HG02571 (cell line): ENCODE data around the gene UTS2R.
"Not testable (repeated sequence)": the region's sequence is repeated elsewhere in the genome, so short reads cannot be mapped to it uniquely, and the experiment has no call there.

Experiments used
- ATAC-seq: cut with Tn5 transposase; IDR thresholded peaks from one replicate; pipeline ENCODE4 v1.9.1; 2021; ENCODE audit warnings: mild to moderate bottlenecking, moderate library complexity; ENCODE audit not compliant: unreplicated experiment

UTS2R gene

GRCh38 chr17:82353484-82353883, 18.1 kb upstream of the UTS2R start:
- no peak for ATAC-seq

DNA sequence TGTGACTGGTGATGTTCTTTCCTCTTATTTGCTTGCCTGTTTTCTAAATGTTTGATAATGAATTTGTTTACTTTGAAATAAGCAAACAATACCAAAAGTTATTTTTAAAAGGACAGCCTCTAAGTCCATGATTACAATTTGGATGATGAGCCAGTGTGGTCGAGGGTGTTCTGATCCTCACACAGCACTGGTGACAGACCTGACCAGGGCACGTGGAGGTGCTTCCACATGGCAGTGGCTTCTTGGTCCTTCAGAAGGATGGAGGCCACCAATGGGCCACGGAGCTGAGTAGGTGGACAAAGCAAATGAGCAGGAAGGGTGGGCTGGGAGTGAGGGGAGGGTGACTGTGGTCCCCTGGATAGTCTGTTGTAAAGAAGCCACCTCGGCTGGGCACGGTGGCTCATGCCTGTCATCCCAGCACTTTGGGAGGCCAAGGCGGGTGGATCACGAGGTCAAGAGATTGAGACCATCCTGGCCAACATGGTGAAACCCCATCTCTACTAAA, 16.7 kb upstream of the UTS2R start:
- ATAC-seq: no peak

GRCh38 chr17:82355770-82356427, 15.7 kb upstream of the UTS2R start:
- ATAC-seq: no peak

DNA sequence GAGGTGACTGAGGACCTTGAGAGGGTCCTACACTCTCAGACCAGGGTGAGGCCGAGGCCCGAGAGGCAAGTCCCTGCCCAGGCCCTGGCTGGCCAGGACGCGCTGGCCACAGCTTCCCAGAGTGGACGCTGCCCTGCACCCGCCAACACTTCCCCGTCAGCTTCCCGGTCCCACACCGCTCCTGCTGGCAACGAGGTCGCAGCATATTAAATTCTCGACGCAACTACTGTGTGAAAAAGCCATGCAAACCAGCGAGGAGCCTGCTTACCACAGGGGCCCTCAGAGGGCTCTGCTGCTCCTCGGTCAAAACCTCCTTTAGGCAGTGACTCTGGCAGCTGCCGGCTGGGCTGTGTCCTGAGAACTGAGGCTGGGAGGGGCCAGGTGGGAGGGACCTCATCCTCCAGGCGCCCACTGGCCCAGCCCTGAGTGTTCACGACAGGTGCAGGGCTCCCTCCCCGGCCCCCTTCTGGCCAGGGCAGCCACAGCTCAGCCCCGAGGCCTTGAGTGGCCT, 14.7 kb upstream of the UTS2R start:
- ATAC-seq: no peak

DNA sequence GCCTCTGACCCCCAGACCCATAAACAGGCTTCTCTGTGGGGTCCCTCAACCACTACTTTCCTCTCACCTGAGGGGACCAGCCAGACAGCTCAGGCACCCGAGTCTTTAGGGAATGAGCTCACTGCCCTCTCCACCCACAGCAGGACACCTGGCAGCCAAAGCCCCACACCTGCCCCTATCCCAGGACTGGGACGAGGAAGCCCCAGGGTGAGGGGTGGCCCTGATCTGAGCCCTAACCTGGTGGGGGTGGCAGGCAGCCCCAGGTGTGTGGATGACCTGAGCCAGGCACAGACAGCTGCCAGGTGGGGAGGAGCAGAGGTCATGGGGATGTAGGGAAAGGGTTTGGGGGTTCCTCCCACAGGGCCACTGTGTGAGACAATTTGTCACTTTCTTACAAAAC, 14.2 kb upstream of the UTS2R start:
- no peak for ATAC-seq

GRCh38 chr17:82358465-82359350, 12.9 kb upstream of the UTS2R start, which contains the start of gene TEX19:
TSS of gene TEX19 (plus strand) at chr17:82359247. CDS start at chr17:82362151, 2,904 bp downstream.
- no peak for ATAC-seq

DNA sequence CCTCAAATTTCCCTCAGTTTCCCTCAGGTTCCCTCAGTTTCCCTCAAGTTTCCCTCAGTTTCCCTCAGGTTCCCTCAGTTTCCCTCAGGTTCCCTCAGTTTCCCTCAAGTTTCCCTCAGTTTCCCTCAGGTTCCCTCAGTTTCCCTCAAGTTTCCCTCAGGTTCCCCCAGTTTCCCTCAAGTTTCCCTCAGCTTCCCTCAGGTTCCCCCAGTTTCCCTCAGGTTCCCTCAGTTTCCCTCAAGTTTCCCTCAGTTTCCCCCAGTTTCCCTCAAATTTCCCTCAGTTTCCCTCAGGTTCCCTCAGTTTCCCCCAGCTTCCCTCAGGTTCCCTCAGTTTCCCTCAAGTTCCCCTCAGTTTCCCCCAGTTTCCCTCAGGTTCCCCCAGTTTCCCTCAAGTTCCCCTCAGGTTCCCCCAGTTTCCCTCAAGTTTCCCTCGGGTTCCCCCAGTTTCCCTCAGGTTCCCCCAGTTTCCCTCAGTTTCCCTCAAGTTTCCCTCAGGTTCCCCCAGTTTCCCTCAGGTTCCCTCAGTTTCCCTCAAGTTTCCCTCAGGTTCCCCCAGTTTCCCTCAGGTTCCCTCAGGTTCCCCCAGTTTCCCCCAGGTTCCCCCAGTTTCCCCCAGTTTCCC, 12.0 kb upstream of the UTS2R start:
- not testable (repeated sequence) for ATAC-seq

GRCh38 chr17:82361885-82362633, 9.5 kb upstream of the UTS2R start:
- no peak for ATAC-seq

- ATAC-seq: no peak
Measured at GRCh38 chr17:82365606-82366295, 5.8 kb upstream of the UTS2R start.

GRCh38 chr17:82366749-82367148, 4.8 kb upstream of the UTS2R start:
- ATAC-seq: no peak

- ATAC-seq: no peak
Measured at GRCh38 chr17:82367724-82368524, 3.6 kb upstream of the UTS2R start.

DNA sequence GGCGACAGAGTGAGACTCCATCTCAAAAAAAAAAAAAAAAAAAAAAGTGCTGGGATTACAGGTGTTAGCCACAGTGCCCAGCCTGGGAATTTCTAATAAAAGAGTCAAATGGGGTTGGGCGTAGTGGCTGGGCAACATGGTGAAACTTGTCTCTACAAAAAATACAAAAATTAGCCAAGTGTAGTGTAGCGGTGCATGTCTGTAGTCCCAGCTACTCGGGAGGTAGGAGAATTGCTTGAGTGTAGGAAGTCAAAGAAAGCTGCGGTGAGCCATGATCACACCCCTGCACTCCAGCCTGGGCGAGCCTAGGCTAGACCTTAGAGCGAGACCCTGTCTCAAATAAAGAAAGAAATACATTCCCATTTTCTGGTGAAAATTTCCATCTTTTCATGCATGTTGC, 2.4 kb upstream of the UTS2R start:
- no peak for ATAC-seq

DNA sequence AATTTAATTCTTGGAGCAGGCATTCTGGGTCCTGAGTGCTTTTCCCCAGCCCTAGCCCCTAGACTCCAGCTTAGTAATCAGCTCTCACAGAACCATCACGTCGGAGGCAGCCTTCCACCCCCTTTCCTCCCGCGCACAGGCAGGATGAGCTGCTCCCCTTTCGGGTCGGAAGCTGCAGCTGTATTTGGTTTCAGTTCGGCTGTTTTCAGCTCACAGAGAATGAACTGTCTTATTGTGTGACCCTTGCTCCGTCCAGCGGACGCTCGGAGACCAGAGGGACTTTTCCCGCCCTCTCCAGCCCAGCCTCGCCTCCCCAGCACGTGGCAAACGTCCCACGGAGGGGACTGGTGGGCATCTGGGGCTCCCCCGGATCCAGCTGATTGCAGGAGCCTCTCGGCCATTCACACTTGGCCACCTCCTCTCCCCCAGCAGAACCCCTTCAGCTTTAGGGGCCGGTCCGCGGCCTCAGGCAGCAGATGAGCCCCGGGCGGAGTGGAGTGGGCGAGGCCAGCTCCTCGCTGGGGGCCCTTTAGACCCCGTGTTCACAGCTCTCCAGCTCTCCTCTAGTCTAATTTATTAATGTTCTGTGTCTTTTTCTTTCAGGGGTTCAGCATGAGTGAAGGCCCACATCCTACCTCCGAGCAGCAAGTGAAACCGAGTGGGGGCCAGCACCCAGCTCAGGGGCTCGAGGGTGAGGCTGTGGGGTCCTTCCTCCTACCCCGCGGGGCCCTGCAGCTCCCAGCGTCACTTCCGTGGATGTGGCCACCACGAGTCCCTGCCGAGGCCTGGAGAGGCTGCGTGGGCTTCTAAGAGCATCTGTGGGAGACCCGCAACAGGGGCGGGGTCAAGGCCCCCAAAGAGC, 863 bp upstream of the UTS2R start:
- ATAC-seq: no peak

DNA sequence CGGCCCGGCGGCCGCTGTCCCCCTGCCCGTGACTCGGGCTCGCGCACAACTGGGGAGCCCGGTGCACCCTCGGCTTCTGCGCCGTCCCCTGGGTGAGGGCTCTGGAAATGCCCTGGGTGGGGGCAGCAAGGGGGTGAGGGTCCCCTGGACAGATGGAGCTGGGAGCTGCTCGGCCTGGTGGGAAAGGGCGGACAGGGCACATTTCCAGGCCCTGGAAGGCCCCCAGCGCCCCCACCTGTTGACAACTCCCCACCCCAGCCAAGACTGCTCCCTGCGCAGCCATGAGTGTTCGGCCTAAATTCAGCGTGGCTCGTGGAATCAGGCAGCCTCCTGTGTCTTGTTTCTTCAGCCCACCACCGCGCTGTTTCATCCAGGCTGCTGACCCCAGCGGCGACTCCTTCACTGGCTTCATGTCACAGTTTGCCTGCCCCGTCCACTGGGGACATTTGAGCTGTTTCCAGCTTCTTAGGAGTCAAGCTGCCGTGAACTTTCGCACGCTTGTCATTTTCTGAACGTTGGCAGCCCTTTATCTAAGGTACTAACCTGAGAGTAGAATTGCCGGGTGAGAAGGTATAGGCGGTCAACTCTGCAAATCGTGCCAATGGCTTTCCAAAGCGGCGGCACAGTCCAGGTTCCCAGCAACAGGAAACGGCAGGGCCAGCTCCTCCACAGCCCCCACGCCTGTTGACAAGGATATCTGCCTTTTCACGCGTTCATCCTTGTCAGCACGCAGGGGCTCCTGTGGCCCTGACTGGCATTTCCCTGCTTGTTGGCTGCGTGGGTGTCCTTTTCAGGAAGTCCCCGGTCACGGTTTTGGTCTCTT, 895 bp downstream of the UTS2R start:
- ATAC-seq: no peak

DNA sequence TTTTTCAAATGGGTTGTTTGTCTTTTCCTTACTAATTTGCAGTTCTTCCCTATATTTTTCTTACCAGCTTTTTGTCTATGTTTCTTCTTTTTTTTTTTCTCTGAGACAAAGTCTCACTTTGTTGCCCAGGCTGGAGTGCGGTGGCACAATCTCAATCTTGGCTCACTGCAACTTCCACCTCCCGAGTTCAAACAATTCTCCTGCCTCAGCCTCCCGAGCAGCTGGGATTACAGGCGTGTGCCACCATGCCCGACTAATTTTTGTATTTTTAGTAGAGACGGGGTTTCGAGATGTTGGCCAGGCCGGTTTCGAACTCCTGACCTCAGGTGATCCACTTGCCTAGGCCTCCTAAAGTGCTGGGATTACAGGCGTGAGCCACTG, 1.5 kb downstream of the UTS2R start:
- not testable (repeated sequence) for ATAC-seq

DNA sequence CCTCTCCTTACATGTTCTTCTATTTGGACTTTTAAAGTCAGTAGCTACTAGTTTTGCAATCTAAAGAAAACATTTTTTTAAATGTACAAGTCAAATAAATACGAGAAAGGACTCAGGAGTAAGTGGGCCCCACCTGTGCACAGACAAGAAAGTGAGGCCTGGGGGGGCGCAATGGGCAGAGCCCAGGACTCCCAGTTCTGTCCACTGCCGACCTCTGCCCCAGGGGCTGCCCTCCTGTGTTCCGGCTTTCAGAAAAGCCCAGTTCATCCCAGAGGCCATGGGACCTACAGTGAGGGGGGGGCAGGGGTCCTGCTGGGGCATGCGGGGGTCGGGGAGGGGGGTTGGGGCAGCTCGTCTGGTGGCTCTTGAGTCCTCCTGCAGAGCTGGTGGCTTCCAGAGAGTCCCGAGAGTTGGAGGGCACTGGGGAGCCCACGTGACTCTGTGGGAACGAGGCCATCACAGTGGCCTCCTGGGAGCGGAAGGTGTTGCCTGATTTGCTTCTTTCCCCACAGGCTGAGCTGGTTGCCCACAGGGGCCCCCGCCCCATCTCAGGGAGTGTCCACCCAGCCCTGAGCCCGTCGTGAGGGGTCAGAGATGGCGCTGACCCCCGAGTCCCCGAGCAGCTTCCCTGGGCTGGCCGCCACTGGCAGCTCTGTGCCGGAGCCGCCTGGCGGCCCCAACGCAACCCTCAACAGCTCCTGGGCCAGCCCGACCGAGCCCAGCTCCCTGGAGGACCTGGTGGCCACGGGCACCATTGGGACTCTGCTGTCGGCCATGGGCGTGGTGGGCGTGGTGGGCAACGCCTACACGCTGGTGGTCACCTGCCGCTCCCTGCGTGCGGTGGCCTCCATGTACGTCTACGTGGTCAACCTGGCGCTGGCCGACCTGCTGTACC, 2.4 kb downstream of the UTS2R start:
- no peak for ATAC-seq
